Measurements from ENCODE around the gene AKAP7.

Gene AKAP7

DNA sequence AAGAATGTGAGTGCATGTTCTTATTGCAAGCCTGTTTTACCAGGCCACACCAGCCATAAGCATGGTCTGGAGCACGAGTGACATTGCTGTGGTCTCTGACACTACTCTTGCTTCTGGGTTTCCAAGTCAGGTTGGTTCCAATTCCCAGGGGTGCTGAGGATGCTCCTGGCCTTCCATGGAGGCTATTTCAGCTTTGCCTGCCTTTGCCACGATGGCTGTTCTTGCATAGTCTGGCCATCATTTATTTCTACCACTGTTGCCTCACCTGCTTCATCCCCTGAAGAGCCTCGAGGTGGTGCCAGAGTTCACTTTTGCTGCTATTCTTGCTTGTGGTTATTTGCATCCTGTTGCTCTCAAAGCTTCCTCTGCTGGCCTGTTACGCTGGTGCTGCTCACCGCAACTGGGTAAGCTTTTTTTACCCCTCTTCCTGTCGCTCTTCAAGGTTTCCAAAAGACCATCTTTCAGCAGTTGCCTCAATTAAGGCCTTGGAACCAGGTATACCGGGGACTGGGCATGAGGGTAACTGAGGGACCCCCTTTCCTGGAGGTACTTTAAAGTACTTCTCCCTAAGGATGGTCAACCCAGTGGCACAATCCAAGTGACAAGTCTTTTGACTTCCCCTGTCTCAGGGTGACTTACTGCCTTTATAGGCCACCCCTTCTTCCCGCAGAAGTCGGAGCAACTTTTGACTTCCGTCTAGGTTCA is 64.5 kb downstream of the AKAP7 start:
- peak; percentile 28 to 34 for DNase-seq (ENCODE audit: low read depth in 2 of 2)

DNA sequence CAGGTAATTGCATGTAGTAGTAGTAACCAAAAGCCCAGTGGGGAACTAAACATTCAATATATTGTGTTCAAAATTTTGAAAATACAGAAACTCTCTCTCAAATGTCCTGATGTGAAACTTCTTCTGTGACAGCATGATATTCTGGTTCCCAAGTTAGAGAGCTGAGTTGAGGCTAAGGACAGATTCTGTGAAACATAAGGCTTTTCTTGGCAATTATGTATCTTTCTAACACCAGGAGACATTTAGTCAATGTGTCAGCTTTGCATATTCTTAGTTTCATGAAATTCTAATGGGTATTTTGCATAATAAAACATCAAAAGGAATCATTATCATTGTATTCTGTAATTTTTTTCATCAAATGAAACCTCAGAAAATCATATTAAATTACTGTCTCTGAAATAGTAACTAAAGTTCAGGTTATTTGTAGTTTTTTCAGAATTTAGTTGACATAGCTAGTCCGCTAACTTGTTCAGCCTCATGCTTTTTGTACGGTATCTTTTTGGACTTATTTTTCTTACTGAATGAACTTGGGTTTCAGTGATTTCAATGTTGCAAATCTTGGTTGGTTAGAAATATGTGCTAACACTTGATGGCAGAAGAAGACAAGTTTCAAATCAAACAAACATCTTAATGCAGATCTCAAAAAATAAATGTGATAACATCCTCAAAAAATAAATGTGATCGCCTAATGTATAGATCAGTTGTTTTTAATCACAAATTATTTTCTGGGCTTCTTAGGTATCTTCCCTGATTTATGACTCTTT is 70.4 kb downstream of the AKAP7 start:
- DNase-seq (ENCODE audit: low read depth in 2 of 2) = no peak

DNA sequence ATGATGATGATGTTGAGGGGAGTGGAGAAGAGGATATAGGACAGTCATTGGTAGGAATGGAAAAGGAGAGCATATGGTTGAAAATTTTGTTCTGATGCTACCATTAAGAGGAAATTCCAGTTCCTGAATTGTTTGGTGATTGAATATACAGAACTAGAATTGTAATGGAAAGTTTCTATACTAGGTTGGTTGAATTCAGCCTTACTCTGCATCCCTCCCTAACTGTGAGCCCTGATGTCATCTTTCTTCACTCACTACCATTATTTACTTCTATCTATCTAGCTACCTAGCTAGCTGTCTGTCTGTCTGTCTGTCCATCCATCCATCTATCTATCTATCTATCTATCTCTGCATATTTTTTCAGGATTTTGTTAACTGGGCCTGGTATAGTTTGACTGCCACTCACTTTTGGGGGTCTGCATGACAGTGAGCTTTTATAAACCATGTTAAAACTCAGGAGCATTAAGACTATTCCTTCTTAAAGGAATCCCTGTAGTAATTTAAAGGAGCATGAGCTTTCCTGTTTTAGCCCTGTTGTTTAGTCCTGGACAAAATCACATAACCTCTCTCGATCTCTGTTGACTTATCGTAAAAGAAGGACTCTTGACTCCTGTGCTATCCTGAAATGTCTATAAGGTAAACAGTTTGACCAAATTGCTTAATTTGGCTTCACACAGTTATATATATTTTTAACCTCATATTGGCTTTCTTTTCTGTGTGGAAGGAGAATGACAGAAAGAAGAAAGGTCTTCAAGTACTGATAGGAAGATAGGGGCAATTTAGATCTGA is 71.4 kb downstream of the AKAP7 start:
- DNase-seq (ENCODE audit: low read depth in 2 of 2) = no peak

DNA sequence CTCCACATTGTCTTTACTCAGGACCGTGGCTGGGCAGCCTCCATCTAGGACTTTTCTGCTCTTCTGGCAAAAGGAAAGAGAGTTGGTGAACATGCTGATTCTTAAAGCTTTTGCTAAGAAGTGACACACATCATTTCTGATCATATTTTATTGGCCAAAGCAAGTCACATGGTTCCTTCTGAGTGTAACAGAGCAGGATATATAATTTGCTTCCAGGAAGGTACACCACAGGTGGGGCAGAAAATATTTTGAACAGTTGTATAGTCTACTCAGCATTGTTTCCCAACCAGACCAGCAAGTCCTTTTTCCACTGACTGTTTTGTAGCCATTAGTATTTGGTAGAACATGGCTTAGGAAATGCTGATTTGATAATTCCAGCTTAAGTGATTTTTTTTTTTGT is 73.5 kb downstream of the AKAP7 start:
- no peak for DNase-seq (ENCODE audit: low read depth in 2 of 2)

DNA sequence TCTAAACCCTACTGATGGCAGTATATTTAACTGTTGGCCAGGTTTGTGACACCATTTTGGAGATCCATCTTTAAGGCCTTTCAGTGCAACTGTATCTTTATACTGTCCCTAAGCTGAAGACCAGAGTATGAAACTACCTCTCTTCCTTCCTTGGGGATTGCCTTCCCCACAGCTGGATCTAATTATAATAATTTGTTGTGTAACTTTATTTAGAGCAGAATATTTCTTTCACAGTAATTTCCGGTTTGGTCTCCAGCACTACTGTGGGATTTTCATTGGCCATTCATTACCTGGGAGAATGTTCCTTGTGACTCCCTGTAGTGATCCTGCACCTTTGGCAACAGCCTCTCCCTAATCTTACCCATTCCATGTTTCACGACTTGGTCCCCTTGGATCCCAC is 75.2 kb downstream of the AKAP7 start:
- DNase-seq (ENCODE audit: low read depth in 2 of 2) = no peak

DNA sequence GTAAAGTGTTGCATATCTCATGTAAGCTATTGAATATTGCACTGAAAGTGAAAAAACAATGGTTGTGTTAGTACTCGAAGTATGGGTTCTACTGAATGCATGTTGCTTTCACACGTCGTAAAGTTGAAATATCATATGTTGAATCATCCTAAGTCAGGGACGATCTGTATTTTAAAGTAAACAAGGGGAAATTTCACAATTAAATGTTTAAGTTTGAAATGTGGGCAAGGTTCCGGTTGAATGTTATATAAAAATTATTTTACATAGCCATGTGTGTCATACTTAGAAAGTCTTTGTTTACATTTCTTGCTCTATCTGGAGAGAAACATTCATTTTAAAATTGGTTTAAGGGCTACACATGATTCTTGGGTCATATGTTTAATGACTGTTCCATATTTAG is 76.8 kb downstream of the AKAP7 start:
- no peak for DNase-seq (ENCODE audit: low read depth in 2 of 2)

DNA sequence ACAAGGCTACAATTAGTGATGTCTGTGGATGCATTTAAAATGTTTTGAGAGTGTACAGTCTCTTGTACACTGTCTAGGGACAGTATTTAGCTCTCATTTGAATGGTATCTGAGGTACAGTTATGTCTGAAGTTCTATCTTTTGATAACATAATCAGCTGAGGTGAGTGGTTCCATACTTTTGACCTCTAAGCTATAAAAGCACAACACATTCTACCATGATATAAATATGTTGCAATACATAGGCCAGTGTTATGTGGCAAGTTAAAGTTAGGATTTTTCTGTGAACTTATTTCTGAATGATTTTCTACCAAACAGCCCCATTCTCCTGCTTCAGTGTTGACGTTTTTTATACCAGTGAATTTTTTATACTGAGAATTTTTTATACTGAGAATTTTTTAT is 77.6 kb downstream of the AKAP7 start:
- no peak for DNase-seq (ENCODE audit: low read depth in 2 of 2)

DNA sequence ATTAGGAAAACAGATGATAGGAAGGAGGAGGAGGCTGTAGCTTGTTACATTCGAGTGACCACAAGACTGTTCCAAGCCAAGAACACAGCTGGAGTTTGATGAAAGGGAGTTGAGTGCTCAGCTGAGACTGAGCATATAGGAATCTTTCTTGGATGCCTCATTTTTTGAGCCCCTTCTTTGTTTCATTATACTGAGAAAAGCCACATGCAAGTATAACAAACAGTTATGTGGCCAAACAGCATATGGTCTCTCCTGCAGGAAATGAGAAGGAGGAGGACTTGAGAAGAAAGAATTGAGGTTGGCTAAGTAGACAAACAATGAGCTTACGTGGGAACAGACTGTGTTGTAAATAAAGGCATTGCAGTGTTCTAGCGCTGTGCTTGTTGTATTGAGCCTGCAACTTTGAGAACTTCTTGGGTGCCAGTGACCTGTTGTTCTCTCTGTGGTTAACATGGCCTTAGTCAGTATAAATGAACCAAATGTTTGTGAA is 78.3 kb downstream of the AKAP7 start:
- DNase-seq (ENCODE audit: low read depth in 2 of 2) = no peak

DNA sequence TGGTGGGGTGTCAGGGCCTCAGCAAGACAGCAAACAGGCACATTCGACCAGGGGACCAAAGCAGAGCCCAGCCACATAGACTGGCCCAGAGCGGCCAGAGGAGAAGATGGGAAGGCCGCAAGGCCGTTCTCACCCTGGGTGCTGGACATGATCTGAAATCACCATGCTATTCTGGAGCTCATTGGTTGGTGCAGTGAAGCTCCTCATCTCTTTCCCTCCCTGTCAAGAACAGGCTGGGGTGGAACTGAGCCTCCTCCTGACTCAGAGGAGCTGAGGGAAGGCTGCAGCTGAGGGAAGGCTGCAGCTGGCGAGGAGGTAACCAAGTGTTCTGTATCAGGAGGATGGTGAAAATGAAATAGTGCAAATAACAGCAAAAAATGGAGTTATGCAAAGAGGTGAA is 80.0 kb downstream of the AKAP7 start:
- no peak for DNase-seq (ENCODE audit: low read depth in 2 of 2)

DNA sequence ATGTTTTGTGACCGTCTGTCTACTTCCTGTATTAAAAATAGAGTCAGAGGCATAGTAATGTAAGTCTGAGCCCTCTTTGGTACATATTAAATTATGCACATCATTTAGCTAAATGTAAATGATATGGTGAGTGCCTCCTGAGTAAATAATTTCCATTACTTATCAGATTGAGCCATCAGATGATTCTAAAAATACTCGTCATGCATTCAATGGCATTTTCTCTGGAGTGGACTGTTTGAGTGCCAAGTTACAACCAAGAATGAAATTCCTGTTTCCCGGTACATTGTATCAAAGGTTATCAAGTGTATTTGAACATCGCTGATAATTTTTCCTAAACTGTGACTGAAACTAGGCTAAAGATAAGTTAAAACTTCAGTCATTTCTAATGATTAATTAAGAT is 81.0 kb downstream of the AKAP7 start:
- DNase-seq (ENCODE audit: low read depth in 2 of 2) = no peak

DNA sequence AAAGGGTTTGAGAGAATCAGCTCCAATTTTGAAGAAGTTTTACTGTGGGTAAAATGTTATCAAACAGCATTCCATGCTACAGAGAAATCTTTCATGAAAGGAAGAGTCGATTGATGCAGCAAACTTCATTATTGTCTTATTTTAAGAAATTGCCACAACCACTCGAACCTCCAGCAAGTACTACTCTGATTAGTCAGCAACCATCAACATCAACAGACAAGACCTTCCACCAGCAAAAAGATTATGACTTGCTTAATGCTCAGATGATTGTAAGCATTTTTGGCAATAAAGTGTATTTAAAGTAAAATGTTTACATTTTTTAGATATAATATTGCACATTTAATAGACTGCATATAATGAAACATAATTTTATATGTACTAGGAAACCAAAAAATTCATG is 87.5 kb downstream of the AKAP7 start:
- no peak for DNase-seq (ENCODE audit: low read depth in 2 of 2)

DNA sequence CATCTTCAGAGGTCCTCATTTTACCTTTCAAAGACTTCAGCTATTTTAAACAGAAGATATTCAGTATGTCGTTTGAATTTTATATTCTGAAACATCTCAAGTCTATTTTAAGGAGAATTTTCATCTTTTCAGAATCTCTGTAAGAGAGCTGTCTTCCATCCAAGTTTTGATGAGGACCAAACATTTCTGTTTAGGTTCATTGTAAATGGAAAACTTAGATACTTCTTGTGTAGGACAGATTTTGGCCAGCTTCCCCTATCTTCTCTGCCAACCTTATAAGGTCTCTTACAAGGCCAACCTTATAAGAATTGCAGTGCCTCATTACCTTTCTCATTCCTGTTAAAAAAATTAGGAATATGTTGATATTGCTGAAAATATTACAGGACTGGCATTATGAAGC is 88.1 kb downstream of the AKAP7 start:
- no peak for DNase-seq (ENCODE audit: low read depth in 2 of 2)

DNA sequence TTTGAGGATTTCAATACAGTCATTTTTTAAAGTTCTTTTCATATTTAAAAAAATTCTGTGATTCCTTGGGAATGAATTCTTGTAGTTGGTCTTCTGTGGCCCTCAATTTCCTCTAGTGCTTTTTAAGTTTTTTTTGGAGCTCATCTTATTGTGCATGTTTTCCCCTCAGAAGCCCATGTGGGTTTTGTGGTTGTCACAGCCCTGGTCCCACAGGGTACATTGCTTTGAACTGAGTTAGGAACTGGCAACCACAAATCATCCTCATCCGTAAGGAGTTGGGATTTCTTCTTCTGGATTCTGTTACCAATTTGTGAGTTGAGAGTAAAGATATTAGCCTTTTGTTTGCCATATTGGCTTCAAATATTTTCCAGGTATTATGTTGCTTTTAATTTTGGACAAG is 89.9 kb downstream of the AKAP7 start:
- no peak for DNase-seq (ENCODE audit: low read depth in 2 of 2)

DNA sequence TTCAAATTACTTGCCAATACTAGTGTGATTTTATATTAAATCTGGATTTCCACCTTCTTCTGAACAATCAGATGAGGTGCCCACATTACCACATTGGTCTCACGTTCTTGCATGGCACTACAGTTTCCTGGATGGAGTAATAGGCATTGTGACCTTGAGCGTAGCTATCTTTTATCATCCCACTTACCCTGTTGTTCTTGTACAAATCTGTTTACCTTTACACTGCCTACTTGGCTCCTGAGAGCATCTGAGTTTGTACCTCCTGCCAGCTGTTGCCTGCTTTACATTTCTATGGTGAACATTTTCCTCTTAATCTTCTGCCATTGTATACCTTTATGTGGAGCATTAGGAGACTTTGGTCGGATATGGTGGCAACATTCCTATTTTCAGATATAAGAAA is 90.7 kb downstream of the AKAP7 start:
- DNase-seq (ENCODE audit: low read depth in 2 of 2) = no peak

DNA sequence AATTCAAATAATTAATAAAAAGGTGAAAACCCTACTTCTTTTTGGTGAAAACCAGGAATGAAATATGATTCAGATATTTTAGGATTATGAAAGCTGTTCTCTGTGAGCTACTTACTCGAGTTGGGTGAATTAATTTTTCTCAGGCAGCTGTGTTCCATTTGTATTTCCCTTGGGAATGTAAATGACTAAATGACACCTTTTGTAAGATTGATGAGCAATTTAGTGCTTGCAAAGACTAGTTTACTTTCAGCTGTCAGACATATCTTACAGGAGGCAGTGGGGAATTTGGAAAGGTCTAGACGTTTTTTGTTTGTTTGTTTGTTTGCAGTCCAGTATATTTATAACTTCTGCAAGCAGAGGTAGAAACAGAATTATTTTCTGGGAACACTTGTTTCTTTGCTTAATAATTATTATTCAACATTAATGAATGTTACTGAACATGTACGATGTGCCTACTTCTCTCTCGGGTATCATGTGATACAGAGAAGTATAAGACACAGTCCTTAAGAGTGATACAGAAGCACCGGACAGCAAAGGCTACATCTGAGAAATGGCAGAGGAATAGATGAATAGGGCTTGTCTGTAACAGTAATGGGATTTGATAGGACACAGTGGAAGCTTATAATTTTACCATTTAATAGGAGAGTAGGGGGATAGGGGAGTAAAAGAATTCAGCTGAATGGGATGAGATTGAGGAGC is 91.3 kb downstream of the AKAP7 start:
- no peak for DNase-seq (ENCODE audit: low read depth in 2 of 2)

DNA sequence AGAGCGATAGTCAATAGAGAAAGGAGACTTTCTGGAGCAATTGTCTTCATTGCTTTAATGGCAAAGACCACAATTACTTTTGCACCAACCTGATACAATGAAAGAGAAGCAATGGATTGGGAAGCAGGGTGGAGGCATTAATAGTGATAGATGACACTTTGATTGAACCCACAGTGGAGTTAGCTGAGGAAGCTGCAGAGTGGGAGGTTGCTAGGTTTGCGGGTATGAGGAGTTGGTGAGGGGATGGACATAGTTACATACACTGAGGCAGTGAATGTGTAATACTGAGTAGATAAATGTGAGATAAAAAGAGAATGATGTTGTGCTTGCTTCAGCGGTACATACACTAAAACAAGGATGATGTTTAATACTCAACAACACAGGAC is 91.9 kb downstream of the AKAP7 start:
- no peak for DNase-seq (ENCODE audit: low read depth in 2 of 2)

DNA sequence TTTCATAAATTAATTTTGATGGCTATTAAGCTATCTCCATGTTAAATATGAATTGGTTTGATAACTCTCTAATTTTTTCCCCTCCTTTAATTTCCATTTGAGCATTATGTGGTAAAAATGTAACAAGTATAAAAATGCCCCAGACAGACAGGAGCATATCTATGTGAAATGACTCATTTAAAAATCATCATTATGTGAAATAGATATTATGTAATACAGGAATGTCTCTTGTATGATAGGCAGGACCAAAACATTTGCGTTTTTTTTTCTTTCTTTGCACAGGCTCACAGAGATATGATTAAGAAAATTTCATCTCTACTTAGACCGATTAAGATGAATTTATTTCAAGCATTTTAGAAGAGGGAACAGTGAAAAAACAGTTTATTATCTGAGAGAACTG is 95.8 kb downstream of the AKAP7 start:
- DNase-seq (ENCODE audit: low read depth in 2 of 2) = no peak

DNA sequence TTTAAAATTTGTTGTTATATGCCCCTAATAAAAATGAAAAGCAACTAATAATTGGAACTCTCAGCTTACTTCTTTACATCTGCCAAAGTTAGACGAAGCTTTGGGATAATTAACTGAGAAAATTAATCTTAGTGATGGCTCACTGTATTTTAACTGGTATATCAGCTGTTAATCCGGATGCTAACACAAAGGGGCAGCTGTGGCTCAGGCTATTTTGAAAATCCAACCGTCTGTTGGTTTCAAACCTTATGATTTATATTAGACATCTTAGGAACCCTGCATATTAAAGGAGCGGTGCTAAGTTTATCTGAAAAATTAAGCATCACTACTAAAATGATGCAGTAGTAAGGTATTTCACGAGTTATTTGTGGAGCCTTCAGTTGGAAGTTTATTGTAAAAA is 96.6 kb downstream of the AKAP7 start:
- no peak for DNase-seq (ENCODE audit: low read depth in 2 of 2)

DNA sequence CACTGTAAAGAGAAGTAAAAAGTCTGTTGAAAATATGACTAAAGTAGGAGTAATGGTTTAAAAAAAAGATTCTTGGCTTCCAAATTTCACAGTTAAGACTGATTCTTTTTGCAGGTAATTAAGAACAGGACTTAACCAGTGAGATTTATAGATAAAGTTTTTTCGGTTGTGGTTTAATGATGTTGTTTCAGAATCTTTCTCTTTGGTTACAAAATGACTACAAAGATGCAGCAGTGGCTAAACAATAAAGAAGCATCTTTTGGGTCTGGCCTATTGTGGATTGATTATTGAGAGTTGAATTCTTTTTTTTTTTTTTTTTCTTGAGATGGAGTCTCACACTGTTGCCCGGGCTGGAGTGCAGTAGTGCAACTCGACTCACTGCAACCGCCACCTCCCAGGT is 109.7 kb downstream of the AKAP7 start:
- DNase-seq (ENCODE audit: low read depth in 2 of 2) = no peak

DNA sequence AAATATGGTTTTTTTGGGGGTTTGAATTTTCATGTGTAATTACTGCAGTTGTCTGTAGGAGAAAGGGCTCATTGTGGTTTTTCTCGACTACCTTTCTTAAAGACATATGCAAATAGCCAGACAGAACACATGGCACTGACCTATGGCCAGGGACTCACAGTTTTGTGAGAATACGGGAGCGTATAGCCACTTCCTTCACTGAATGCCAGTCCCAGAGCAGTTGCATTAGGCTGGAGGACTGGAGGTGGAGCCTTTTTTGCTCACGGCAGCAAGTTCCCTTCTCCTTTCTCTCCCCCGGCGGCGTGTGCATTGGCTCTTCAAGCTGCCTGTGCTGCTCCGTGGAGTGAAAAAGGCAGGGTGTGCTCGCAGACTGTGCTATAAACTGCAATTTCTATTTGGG is 114.9 kb downstream of the AKAP7 start:
- no peak for DNase-seq (ENCODE audit: low read depth in 2 of 2)

DNA sequence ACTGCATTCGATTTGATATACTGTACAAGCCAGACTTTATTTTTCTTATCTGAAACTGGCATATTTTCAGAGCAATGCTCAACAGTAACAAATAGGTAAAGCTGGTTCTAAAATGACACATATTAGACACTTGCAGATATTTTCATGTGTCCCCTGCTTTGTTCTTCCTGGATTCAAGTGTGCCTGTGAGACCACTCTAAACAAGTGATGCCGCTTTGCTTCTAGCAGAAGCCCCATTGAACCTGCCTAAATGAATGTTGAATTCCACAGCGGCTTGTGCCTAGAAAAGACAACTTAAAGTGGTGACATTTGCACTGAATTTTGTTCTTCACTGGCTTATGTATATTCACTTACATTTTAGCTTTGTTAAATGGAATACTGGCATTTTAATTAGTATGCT is 115.7 kb downstream of the AKAP7 start:
- no peak for DNase-seq (ENCODE audit: low read depth in 2 of 2)

DNA sequence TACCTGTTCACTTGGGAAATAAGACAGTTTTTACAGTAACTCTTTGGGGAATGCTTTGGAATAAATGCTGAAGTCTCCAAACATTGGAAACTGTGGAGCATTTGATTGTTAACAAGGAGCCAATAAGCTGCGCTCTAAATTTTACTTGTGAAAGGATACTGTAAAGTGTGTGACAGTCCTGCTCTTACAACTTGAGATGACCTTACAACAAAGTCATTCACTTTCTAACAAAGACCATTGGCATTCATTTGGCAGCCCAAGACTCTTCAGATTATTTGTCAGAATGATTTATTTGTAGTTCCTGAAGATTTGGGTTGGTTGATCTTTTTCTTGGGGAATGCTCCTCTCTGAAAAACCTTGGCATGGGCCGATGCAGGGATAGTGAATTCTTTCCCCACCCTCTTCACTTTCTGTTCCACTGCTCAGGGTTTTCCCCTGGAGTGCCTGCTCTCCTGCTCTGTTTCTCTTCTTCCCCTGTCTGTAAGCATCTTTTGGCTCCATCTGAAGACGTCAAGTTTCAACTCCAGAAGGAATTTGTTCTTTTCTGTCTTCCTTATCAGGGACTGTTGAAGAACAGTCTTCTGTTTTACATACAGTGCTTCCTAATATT is 116.4 kb downstream of the AKAP7 start:
- DNase-seq (ENCODE audit: low read depth in 2 of 2) = no peak
